NT2/D1 (cell line): ENCODE data around the gene KAZN.

Experiments used
- SUZ12 ChIP-seq: IDR thresholded peaks from 2 replicates; pipeline ENCODE4 v1.6.1; 2011; ENCODE audit not compliant: insufficient read length, insufficient read depth; ENCODE audit errors: extremely low read depth
- YY1 ChIP-seq: IDR thresholded peaks from 2 replicates; pipeline ENCODE4 v1.6.1; 2011; ENCODE audit not compliant: insufficient read length, insufficient read depth

DNA sequence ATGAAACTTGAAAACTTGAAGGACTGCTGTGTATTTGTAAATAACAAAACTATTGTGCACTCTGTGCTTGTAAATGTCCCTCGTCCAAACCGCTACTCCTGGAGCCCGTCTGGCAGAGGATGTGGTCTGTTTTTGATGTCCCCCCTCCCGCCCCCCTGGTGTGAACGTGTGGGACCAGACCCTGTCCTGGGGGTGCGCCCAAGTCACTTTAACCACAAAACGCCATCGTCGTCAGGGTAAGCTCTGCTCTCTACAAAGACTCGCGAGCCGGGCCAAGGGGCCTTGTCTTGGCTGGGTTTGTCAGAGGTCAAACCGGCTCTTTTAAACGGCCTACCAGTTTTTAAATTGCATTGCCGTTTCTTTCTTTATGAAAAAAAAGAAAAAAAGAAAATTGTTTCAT, 467.7 kb downstream of the KAZN start:
- TF ChIP-seq SUZ12 = no peak
- no peak for TF ChIP-seq YY1
